Right lobe of liver (tissue), 4 donors: ENCODE results near the gene MAP3K14.

ENCODE experiments used
- POLR2A ChIP-seq: fragments of 450-650 bp; IDR thresholded peaks from one replicate; pipeline ENCODE4 v1.6.1; 2017; ENCODE audit warnings: antibody characterized with exemption, mild to moderate bottlenecking
- TF ChIP-seq, protein P1 (sequence below), 4 donors: fragments of 200-600 bp in 3 of 4; fragments of 450-650 bp in 1 of 4; IDR thresholded peaks; one replicate each; pipeline versions ENCODE4 v1.5.1 to v1.8.0; 2016 to 2022; ENCODE audit warnings: antibody characterized with exemption in 4 of 4, mild to moderate bottlenecking in 2 of 4
- donor health status: DM: no; HTN: no; CAD: no.
- donor health status: DM: no; HTN: no; CAD: no.
- donor health status: DM: no; HTN: yes; CAD: no.

DNA sequence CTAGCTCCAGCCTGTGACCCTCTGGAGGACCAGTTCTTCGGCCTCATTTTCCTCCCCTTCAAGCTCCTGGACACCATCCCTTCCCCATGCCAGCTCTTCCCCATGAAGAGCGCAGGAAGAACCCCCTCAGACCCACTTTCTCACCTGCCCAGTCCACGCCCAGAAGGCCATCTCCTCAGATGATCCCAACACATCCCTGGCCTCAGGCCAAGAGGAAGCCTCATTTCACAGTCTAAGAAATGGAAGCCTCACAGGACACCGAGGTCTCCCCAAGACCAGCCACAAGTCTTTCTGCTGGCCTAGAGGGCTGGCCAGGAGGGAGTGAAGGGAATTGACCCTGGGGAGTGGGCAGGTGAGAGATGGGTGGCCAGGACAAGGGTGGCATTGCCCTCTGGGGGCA lies 62.9 kb downstream of the MAP3K14 start:
- TF ChIP-seq, protein P1, sequence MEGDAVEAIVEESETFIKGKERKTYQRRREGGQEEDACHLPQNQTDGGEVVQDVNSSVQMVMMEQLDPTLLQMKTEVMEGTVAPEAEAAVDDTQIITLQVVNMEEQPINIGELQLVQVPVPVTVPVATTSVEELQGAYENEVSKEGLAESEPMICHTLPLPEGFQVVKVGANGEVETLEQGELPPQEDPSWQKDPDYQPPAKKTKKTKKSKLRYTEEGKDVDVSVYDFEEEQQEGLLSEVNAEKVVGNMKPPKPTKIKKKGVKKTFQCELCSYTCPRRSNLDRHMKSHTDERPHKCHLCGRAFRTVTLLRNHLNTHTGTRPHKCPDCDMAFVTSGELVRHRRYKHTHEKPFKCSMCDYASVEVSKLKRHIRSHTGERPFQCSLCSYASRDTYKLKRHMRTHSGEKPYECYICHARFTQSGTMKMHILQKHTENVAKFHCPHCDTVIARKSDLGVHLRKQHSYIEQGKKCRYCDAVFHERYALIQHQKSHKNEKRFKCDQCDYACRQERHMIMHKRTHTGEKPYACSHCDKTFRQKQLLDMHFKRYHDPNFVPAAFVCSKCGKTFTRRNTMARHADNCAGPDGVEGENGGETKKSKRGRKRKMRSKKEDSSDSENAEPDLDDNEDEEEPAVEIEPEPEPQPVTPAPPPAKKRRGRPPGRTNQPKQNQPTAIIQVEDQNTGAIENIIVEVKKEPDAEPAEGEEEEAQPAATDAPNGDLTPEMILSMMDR (IDR thresholded peaks at IDR 0.05): no peak
- TF ChIP-seq POLR2A: no peak
